Sigmoid colon (tissue), 7 donors: ENCODE measurements around the gene BOLA1. TPM values are rescaled to one million over a fixed set of nuclear protein-coding genes. Genes with fewer than 3 reads are reported as not detected.
A peak's percentile ranks its signal among the peaks of the same experiment; 100 is the strongest.

Experiments used
- DNase-seq: peaks from one replicate; pipeline ENCODE4 v3.0.0-alpha.2; 2019
- H3K27ac ChIP-seq, 4 donors: fragments of 200-600 bp; sonication (generic); one replicate each; pipeline ENCODE4 v1.5.1; 2016 to 2019; ENCODE audit warnings: mild to moderate bottlenecking in 1 of 4
- H3K27me3 ChIP-seq, 3 donors: fragments of 200-600 bp; sonication (generic); one replicate each; pipeline ENCODE4 v1.5.1; 2019; ENCODE audit warnings: mild to moderate bottlenecking in 1 of 3
- H3K36me3 ChIP-seq, 4 donors: fragments of 200-600 bp; sonication (generic); one replicate each; pipeline ENCODE4 v1.5.1; 2016 to 2019
- H3K4me1 ChIP-seq, 4 donors: fragments of 200-600 bp; sonication (generic); one replicate each; pipeline ENCODE4 v1.5.1; 2017 to 2019
- H3K4me3 ChIP-seq, 4 donors: fragments of 200-600 bp; sonication (generic); one replicate each; pipeline ENCODE4 v1.5.1; 2017 to 2019; ENCODE audit warnings: mild to moderate bottlenecking in 2 of 4, moderate library complexity in 1 of 4
- H3K9me3 ChIP-seq, 4 donors: fragments of 200-600 bp in 3 of 4; sonication (generic) in 3 of 4; one replicate each; pipeline versions ENCODE4 v1.5.1 to v1.6.1; 2013 to 2019
- CTCF ChIP-seq, 4 experiments: fragments of 450-650 bp in 3 of 4; fragments of 200-600 bp in 1 of 4; IDR thresholded peaks; one replicate each; pipeline ENCODE4 v1.5.1; 2016 to 2019; ENCODE audit warnings: antibody characterized with exemption in 4 of 4, mild to moderate bottlenecking in 3 of 4, moderate library complexity in 2 of 4
- EP300 ChIP-seq, 4 donors: sonication (generic); formaldehyde crosslinking; IDR thresholded peaks; one replicate each; pipeline ENCODE4 v1.6.1; 2017; ENCODE audit warnings: antibody characterized with exemption in 4 of 4
- POLR2A ChIP-seq, 2 donors: fragments of 450-650 bp; IDR thresholded peaks; one replicate each; pipeline ENCODE4 v1.6.1; 2016; ENCODE audit warnings: antibody characterized with exemption in 2 of 2, mild to moderate bottlenecking in 2 of 2, moderate library complexity in 2 of 2
- POLR2AphosphoS5 ChIP-seq, 4 donors: sonication (generic); formaldehyde crosslinking; IDR thresholded peaks; one replicate each; pipeline ENCODE4 v1.6.1; 2017; ENCODE audit warnings: antibody characterized with exemption in 4 of 4
- WGBS, 2 donors: extraction: QIAGEN DNeasy Blood & Tissue Kit; methylation state at CpG; one replicate each; pipeline ENCODE4 v1.1.7; 2013; 5-methylcytosine and 5-hydroxymethylcytosine counted together
- intact Hi-C: fragments of 100-400 bp; cut with DNase I; formaldehyde crosslinking; loops from one replicate; pipeline ENCODE4 v1.15.1; 2023
- polyA plus RNA-seq, 3 donors: library from polyadenylated mRNA; stranded (reverse); fragments of 200-250 nt; gene quantifications; one replicate each; pipeline ENCODE4 v1.2.3, GENCODE V29; 2013
- total RNA-seq, 4 donors: library from RNA; depleted of rRNA; stranded (reverse); fragments of >200 nt; gene quantifications; one replicate each; pipeline ENCODE4 v1.1.0, GENCODE V29; 2016
- donor health status: healthy with polysubstance abuse.
- donor health status: Bipolar disorder and iron deficiency.
- donor health status: healthy.

BOLA1 gene
- total and polyA plus RNA-seq, 7 donors = 19.2 to 61.4 (median 36.0) TPM

- H3K27ac ChIP-seq = peak overlapping the region in 3 of 4 donors; percentile 78 to 91 (median 79)
These were observed 41.1 kb downstream of the BOLA1 start for GRCh38 chr1:149940427-149940826.

GRCh38 chr1:149942207-149942606 lies 42.8 kb downstream of the BOLA1 start:
- H3K36me3 ChIP-seq = peaks cover 9 to 36% (median 21%) of the 10 kb centered on the region in 4 donors
- no peaks in the 10 kb centered on the region for H3K9me3 ChIP-seq
- intact Hi-C loops = no loop called here
- no peak for DNase-seq
- H3K27me3 ChIP-seq = no peaks in the 10 kb centered on the region
- no peak overlapping the region for H3K4me3 ChIP-seq
- peak overlapping the region; percentile 10 to 38 (median 22) for H3K27ac ChIP-seq
- TF ChIP-seq POLR2AphosphoS5 (IDR thresholded peaks at IDR 0.05) = no peak
- peak in 1 of 4 experiments; percentile 10 for TF ChIP-seq CTCF (IDR thresholded peaks at IDR 0.05)
- no peak for TF ChIP-seq POLR2A (IDR thresholded peaks at IDR 0.05)
- H3K4me1 ChIP-seq = peaks cover 0 to 30% (median 23%) of the 10 kb centered on the region in 4 donors
- 18 to 54% methylated on average over 5 of the region's 5 CpGs for WGBS, 2 donors

More at GRCh38 chr1:149940427-149940826, 41.1 kb downstream of the BOLA1 start:
- H3K27me3 ChIP-seq = no peaks in the 10 kb centered on the region
- H3K4me3 ChIP-seq = no peak overlapping the region
- H3K4me1 ChIP-seq = peaks cover 0 to 43% (median 35%) of the 10 kb centered on the region in 4 donors
- TF ChIP-seq EP300 (IDR thresholded peaks at IDR 0.05) = no peak
- no peak for TF ChIP-seq CTCF (IDR thresholded peaks at IDR 0.05)
- TF ChIP-seq POLR2A (IDR thresholded peaks at IDR 0.05) = no peak
- TF ChIP-seq POLR2AphosphoS5 (IDR thresholded peaks at IDR 0.05) = no peak
- no peaks in the 10 kb centered on the region for H3K9me3 ChIP-seq
- DNase-seq = no peak
- 91 to 92% methylated on average over 3 of the region's 3 CpGs for WGBS, 2 donors
- peaks cover 0 to 20% (median 14%) of the 10 kb centered on the region in 4 donors for H3K36me3 ChIP-seq
- intact Hi-C loops = no loop called here

GRCh38 chr1:149942885-149943284 lies 43.5 kb downstream of the BOLA1 start:
- peak overlapping the region in 2 of 4 donors; percentile 34 to 38 for H3K27ac ChIP-seq
- H3K27me3 ChIP-seq = no peaks in the 10 kb centered on the region
- H3K36me3 ChIP-seq = peaks cover 9 to 43% (median 22%) of the 10 kb centered on the region in 4 donors
- no peaks in the 10 kb centered on the region for H3K9me3 ChIP-seq
- H3K4me1 ChIP-seq = peaks cover 0 to 23% (median 16%) of the 10 kb centered on the region in 4 donors
- intact Hi-C loops = no loop called here
- DNase-seq = no peak
- H3K4me3 ChIP-seq = no peak overlapping the region
- WGBS, 2 donors = 7 to 39% methylated on average over 3 of the region's 3 CpGs
- TF ChIP-seq POLR2AphosphoS5 (IDR thresholded peaks at IDR 0.05) (no peak), POLR2A (IDR thresholded peaks at IDR 0.05) (no peak), CTCF (IDR thresholded peaks at IDR 0.05) (no peak), EP300 (IDR thresholded peaks at IDR 0.05) (no peak)

- Histone ChIP-seq H3K36me3 (peaks cover 14 to 66% (median 31%) of the 10 kb centered on the region in 4 donors), H3K4me3 (no peak overlapping the region), H3K27me3 (no peaks in the 10 kb centered on the region), H3K27ac (no peak overlapping the region), H3K9me3 (no peaks in the 10 kb centered on the region), H3K4me1 (peaks cover 0 to 6% (median 2%) of the 10 kb centered on the region in 4 donors)
- TF ChIP-seq POLR2AphosphoS5 (IDR thresholded peaks at IDR 0.05) = no peak
- no peak for TF ChIP-seq EP300 (IDR thresholded peaks at IDR 0.05)
- no peak for TF ChIP-seq POLR2A (IDR thresholded peaks at IDR 0.05)
- no peak for TF ChIP-seq CTCF (IDR thresholded peaks at IDR 0.05)
- WGBS, 2 donors = 91 to 94% methylated on average over 4 of the region's 4 CpGs
- no peak for DNase-seq
- intact Hi-C loops = no loop called here
These were observed 45.8 kb downstream of the BOLA1 start for GRCh38 chr1:149945206-149945605.

GRCh38 chr1:149949911-149950310 lies 50.5 kb downstream of the BOLA1 start:
- Histone ChIP-seq H3K4me1 (no peaks in the 10 kb centered on the region), H3K4me3 (no peak overlapping the region), H3K27ac (no peak overlapping the region), H3K36me3 (peaks cover 10 to 59% (median 25%) of the 10 kb centered on the region in 4 donors), H3K9me3 (no peaks in the 10 kb centered on the region), H3K27me3 (no peaks in the 10 kb centered on the region)
- no peak for DNase-seq
- TF ChIP-seq POLR2AphosphoS5 (IDR thresholded peaks at IDR 0.05) (no peak), CTCF (IDR thresholded peaks at IDR 0.05) (no peak), EP300 (IDR thresholded peaks at IDR 0.05) (no peak), POLR2A (IDR thresholded peaks at IDR 0.05) (no peak)
- 86 to 88% methylated on average over 6 of the region's 6 CpGs for WGBS, 2 donors
- intact Hi-C loops = no loop called here
